Smooth muscle cell of the pulmonary artery (primary cell): ENCODE data around the gene TRIM49D1. TPM values are rescaled to one million over a fixed set of nuclear protein-coding genes. Genes with fewer than 3 reads are reported as not detected.

Experiments used
- total RNA-seq: library from RNA; depleted of rRNA; stranded (reverse); fragments of >200 nt; gene quantifications from 2 replicates; pipeline ENCODE4 v1.2.3, GENCODE V29; 2014

Gene TRIM49D1
- total RNA-seq, result not detected in 2 replicates

GRCh38 chr11:89922195-89922660, at the start of gene TRIM49D1:
Gene TRIM49D1, minus strand, starts transcription at chr11:89922245. Its CDS starts 4,535 bp downstream, at chr11:89917710.

GRCh38 chr11:89965737-89966136, 43.7 kb upstream of the TRIM49D1 start, which contains the start of gene TRIM64:
Gene TRIM64, plus strand, starts transcription at chr11:89966037. Its CDS starts 2,467 bp downstream, at chr11:89968504.

GRCh38 chr11:89923764-89924163, 1.7 kb upstream of the TRIM49D1 start, which contains the start of gene TRIM49D2:
Gene TRIM49D2, plus strand, starts transcription at chr11:89924064. Its CDS starts 2,698 bp downstream, at chr11:89926762.

Other genes starting within 250 kb of the TRIM49D1 start
- not detected in 2 replicates for gene TRIM77, start 211.9 kb downstream of the TRIM49D1 start, total RNA-seq
- gene TRIM49, start 113.7 kb downstream of the TRIM49D1 start, total RNA-seq, result not detected in 2 replicates
- gene TRIM64B, start 43.8 kb downstream of the TRIM49D1 start, total RNA-seq, result not detected in 2 replicates
- not detected in 2 replicates for gene TRIM49D2, start 1.8 kb upstream of the TRIM49D1 start, total RNA-seq
- not detected in 2 replicates for gene TRIM64, start 43.8 kb upstream of the TRIM49D1 start, total RNA-seq
- not detected in 2 replicates for gene TRIM49C, start 108.9 kb upstream of the TRIM49D1 start, total RNA-seq
- not detected in 2 replicates for gene UBTFL1, start 163.7 kb upstream of the TRIM49D1 start, total RNA-seq
- 0.30 and 0.46 TPM in 2 replicates for gene NAALAD2, start 212.4 kb upstream of the TRIM49D1 start, total RNA-seq